Stimulated activated CD8-positive, alpha-beta memory T cell treated with anti-CD3 and anti-CD28 coated beads, Interleukin-7, amount 100 ng/mL, for 1 hour (primary cell): ENCODE measurements around the gene DOK4.
"Not testable (repeated sequence)": the region's sequence is repeated elsewhere in the genome, so short reads cannot be mapped to it uniquely, and the experiment has no call there.

Source experiments
- DNase-seq, 2 donors: peaks; one replicate each; pipeline ENCODE4 v3.0.0-alpha.2; 2020; ENCODE audit warnings: low read depth in 2 of 2

The DOK4 gene

GRCh38 chr16:57446531-57447185, 39.6 kb downstream of the DOK4 start:
- no peak for DNase-seq

GRCh38 chr16:57445510-57445909, 40.8 kb downstream of the DOK4 start:
- DNase-seq, result no peak

DNA sequence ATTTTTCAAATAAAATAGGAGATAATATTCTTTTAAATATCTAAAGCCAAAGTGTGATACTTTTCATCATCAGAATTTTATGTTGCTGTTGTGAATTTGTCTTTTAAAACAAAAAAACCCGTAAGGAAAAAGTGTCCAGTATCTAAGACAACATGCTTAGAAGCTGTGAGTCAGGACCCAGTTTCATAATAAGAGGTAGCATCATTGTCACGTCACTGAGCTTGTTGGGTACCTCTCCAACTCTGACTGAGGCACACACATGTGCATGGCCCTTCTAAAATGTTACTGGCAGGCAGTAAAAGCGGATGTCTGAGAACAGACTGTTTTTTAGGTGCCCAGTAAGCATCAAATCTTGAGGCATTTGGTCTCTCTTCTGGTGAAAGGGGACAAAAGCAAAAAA, 41.6 kb downstream of the DOK4 start:
- DNase-seq, result no peak

GRCh38 chr16:57440551-57440950, 45.7 kb downstream of the DOK4 start:
- DNase-seq, result not testable (repeated sequence)

DNA sequence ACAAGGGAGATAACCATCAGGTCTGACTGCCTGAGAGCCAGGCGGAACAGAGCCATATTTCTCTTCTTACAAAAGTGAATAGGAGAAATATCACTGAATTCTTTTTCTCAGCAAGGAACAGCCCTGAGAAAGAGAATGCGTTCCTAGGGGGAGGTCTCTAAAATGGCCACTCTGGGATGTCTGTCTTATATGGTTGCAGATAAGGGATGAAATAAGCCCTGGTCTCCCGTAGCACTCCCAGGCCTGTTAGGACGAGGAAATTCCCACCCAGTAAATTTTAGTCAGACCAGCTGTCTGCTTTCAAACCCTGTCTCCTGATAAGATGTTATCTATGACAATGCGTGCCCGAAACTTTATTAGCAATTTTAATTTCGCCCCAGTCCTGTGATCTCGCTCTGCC, 46.3 kb downstream of the DOK4 start:
- DNase-seq, result not testable (repeated sequence)

GRCh38 chr16:57435838-57436237, 50.5 kb downstream of the DOK4 start:
- no peak for DNase-seq

DNA sequence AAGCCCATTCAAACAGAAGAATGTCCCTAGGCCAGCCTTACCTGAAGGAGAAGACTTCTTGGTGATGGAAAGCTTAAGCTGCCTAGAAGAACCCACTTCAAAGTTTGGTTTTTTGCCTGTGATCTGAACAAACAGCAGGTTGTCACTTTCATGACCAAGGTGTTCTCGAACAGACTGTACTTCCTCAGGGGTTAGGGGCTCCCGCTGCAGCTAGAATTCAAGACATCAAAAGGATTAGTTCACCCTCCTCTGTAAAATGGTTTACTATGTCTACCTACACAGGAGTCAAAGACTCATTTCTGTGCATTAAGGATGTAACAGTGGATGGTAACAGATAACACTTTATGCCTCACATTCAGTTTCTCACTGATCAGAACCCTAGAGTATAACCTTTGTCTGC, 52.3 kb downstream of the DOK4 start:
- DNase-seq, result no peak

- no peak for DNase-seq
Measured at GRCh38 chr16:57432989-57433388, 53.3 kb downstream of the DOK4 start.

- DNase-seq, result no peak
Measured at GRCh38 chr16:57432505-57432904, 53.8 kb downstream of the DOK4 start.

- no peak for DNase-seq
Measured at GRCh38 chr16:57430955-57431354, 55.3 kb downstream of the DOK4 start.

DNA sequence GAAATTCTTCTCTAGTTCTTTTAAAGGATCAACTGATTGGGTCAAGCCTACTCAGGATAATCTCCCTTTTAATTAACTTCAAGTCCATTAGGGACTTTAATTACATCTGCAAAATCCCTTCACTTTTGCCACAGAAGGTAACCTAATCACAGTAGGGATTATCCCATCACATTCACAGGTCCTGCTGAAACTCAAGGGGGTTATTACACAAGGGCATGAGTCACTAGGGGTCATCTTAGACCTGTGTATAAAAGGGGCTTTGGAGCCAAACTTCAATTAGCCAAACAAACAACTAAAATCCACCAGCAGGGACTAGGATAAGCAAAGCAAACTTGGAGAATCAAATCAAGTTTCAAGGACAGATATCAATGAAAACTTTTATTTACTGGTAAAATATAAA, 58.5 kb downstream of the DOK4 start:
- no peak for DNase-seq

DNA sequence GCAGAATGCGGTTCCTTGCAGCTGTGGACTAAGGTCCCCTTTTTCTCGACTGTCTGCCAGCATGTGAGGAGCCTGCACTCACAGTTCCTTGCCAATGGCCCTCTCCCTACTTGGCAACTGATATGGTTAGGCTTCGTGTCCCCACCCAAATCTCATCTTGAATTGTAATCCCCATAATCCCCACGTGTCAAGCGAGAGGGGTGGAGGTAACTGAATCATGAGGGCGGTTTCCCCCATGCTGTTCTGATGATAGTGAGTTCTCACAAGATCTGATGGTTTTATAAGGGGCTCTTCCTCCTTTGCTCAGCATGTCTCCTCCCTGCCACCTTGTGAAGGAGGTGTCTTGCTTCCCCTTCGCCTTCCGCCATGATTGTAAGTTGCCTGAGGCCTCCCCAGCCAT, 59.0 kb downstream of the DOK4 start:
- no peak for DNase-seq

DNA sequence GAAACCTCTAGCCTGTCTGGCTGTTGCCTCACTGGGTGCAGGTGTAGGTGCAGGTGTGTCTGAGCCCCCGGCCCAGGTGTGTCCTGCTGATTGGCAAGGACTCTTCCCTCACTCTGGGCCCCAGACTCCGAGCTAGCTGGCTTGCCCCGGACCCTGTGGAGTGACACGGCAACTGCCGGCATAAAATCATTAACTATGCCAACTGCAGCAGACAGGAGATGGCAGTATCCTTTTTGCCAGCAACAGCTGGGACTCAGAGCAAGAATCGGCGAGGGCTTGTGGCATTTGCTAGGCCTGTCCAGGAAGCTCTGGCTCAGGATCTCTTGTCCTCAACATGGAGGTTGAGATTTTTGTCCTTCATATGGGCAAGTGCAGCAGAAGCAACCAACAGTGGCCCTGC, 59.9 kb downstream of the DOK4 start:
- no peak for DNase-seq

DNA sequence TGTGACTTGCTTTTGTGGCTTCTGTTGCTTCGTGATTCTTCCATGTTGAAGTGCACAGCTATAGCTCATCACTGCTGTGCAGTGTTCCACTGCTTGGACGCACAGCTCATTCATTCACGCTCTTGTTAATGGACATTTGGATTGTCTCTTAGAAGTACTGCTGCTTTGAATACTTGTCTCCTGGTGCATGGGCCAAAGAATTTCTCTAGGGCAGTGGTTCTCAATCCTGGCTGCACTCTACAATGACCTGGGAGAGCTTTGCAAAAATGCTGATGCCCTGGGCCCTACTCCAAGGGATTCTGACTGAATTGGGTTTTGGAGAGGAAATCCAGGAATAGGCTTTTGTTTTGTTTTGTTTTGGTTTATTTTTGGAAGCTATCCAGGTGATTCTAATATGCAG, 61.7 kb downstream of the DOK4 start:
- DNase-seq, result no peak

GRCh38 chr16:57423152-57423551, 63.1 kb downstream of the DOK4 start:
- DNase-seq, result no peak

DNA sequence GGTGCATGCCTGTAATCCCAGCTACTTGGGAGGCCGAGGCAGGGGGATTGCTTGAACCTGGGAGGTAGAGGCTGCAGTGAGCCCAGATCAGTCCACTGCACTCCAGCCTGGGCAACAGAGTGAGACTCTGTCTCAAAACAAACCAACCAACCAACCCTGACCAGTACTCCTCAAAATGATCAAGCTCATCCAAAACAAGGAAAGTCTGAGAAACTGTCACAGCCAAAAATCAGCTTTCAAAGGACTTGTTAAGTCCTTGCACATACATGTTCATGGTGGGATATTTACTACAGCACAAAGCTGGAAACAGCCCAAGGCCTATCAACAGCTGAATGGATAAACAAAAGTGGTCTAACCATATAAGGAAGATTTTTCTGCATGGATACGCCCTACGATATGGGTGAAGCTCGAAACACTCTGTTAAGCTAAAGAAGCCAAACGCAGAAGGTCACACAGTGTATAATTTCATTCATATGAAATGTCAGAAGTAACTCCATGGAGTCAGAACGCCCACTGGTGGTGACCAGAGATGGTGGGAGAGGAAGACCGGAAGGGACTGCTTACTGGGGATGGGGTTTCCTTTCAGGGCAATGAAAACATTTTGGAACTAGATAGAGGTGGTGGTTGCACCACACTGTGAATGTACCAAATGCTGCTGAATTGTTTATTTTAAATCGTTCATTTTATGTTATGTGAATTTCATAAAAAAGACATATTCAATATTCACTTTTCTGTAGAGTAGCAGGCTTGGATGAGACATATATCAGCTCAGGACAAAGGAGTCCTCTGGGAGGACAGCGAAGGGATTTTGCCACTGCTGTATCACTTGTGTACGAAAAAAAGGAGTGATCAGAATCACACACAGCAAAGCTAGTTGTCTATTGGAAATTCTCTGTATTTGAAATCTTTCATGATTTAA, 64.0 kb downstream of the DOK4 start:
- DNase-seq, result no peak
